Posterior cingulate gyrus (tissue), 11 donors: ENCODE measurements around the gene SLC5A4.

Experiments used
- DNase-seq, 10 donors: peaks; one replicate each; pipeline versions ENCODE4 v3.0.0 to v3.0.0-alpha.2; 2020 to 2021; ENCODE audit warnings: mixed read lengths in 3 of 10
- intact Hi-C: fragments of 100-400 bp; cut with DNase I; formaldehyde crosslinking; loops from one replicate; pipeline ENCODE4 v1.15.1; 2023

The SLC5A4 gene

DNA sequence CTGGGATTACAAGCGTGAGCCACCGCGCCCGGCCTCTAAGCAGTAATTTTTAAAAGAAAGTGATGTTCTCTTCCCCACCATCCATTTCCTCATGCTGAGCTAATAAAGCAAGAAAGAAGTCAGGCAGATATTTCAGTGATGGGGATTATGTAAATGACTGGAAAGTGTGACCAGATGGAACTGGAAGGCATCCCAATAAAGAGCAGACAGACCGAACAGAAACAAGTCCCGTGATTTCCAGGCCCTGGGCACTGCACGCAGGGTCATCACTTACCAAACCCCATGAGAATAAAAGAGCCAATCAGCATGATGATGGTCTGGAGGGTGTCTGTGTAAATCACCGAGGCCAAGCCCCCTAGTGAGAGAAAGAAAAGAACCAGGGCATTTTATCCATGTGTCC is 18.2 kb downstream of the SLC5A4 start:
- no peak for DNase-seq
- intact Hi-C loops: no loop called here

DNA sequence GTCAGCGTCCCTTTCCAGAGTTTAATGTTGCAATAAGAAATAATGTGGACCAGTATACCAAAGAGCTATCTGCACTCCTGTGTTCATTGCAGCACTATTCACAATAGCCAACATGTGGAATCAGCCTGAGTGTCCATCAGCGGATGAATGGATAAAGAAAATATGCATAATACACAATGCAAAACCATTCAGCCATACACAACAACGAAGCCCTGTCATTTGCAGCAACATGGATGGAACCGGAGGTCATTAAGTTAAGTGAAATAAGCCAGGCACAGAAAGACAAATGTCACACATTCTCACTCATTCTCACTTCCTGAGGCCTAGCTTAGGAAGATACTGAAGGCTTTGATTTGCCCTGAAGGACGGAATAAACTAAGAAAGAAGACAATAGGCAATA is 22.1 kb downstream of the SLC5A4 start:
- DNase-seq: no peak
- intact Hi-C loops: no loop called here

DNA sequence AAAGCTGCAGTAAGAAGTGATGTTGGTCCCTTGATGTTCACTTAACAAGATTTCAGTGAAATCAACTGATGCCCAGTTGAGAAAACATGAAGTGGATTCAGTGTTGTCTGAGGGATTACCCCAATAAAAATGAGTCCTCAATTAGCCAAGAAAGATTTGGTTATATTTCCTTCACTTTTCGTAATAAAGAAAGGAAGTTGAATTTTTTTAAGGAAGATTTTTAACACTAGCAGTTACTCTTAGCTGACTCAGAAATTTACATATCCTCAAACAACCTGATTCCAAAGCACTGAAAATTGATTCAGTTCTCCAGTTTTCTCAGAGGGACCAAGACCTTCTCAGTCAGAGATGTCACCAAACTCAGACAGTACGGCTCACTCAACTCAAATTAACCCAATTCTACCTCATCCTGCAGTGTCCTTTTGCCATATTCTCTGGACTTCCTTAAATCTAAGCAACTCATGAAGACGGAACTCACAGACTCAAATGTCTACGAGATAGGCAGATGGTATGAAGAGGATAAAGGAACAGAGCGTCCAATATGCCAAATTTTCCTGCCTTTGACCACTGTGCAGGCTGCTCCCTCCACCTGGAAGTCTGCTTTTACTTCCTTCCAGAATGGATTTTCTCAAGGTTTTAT is 22.8 kb downstream of the SLC5A4 start:
- DNase-seq: no peak
- intact Hi-C loops: no loop called here

DNA sequence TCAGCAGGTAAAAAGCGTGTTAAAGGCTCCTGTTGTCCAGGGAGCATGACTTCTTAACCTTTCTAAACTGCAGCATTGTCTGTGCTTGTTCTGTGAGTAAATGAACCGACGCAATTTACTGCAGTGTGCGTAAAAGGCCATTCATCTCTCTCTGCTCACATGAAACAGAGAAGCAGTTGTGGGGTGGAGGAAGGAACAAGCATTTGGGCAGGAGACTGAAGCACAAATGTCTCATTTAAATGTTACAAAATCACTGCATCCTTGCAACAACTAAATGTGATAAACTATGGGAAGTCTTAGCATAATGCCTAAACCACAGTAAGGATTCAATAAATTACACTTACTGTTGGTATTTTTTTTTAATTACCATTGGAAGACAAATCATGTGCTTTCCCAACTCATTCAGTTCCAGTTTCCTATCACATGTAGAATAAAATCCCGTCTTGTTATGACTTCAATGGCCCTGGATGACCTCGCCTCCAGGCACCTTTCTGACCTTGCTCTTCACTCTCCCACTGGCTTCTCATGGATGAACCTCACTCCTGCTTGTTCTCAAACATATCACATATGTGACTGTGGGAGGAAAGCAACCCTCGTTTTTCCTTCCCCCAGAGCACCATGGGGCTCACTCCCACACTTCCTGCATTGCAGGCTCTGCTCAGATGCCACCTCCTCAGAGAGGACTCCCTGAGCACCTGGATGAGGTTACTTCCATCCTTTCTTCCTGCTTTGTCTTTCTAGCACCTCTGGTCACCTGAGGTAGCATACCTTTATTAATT is 28.6 kb downstream of the SLC5A4 start:
- intact Hi-C loops: no loop called here
- DNase-seq: no peak

DNA sequence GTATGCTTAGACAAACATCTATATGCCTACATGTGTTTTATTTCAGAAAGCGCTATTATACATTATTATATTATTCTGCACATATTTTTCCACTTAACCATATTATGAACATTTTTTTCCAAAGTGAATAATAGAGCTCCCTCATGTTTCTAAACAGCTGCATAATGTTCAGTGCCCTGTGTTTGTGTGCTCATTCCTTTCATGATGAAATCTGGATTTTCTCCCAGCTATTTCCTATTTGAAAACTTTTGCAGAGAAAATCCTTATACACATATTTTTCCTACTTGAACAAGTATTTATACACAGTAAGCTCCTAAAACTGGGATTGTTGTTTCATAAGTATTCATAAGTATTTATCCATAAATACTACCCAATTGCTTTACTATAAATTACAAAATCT is 32.2 kb downstream of the SLC5A4 start:
- intact Hi-C loops: no loop called here
- no peak for DNase-seq

DNA sequence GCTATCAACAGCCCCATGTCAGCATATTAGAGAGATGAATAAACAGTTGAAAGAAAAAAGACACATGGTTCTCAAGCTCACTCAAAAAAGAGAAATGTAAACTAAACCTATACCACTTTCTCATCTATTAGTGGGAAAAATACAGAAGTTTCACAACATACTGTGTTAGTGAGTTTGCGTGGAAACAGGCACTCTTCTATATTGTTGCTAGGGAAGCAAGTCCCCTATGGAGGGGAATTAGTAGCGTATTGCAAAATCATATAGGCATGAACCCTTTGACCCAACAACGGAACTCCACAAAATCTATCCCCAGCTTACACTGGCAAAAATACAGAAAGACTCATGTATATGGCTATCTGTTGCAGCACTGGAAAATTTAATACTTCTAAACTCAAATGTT is 36.1 kb downstream of the SLC5A4 start:
- intact Hi-C loops: no loop called here
- DNase-seq: no peak

DNA sequence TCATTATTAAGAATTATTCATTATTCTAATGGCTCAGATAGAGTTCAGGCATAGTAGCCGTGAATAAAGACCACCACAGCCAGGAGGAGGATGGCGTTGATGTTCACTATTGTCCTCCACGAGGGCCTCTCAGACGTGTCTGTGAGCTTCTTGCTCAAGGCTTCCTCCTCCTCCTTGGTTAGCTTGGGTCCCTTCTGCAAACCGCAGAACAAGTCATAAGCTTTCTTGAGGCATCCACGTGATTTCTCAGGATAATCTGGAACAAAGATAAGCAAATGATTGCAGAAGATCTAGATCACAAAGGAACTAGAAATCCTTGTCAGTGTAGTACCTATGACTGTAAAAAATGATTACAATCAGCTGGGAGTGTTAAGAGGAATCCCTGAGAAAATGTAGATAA is 36.7 kb downstream of the SLC5A4 start:
- DNase-seq: no peak
- intact Hi-C loops: no loop called here

DNA sequence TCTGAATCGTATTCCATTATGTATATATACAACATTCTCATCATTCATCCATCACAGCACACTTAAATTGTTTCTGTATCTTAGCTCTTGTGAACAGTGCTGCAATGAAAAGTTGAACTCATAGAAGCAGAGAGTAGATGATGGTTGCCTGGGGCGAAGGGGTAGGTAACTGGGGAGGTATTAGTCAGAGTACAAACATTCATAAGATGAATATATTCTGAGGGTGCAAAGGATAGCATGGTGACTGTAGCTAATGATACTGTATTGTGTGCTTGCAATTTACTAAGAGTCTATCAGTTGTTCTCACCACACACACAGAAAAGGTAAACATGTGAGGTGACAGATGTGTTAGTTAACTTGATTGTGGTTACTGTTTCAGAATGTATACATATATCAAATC is 37.7 kb downstream of the SLC5A4 start:
- intact Hi-C loops: no loop called here
- no peak for DNase-seq

DNA sequence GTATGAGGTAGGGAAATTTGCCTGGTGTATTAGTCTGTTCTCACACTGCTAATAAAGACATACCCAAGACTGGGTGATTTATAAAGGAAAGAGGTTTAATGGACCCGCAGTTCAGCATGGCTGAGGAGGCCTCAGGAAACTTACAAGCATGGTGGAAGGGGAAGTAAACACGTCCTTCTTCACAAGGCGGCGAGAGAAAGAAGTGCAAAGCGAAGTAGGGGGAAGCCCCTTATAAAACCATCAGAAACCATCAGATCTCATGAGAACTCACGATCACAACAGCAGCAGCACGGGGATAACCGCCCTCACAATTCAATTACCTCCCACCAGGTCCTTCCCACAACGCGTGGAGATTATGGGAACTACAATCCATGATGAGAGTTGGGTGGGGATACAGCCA is 38.2 kb downstream of the SLC5A4 start:
- intact Hi-C loops: no loop called here
- no peak for DNase-seq

DNA sequence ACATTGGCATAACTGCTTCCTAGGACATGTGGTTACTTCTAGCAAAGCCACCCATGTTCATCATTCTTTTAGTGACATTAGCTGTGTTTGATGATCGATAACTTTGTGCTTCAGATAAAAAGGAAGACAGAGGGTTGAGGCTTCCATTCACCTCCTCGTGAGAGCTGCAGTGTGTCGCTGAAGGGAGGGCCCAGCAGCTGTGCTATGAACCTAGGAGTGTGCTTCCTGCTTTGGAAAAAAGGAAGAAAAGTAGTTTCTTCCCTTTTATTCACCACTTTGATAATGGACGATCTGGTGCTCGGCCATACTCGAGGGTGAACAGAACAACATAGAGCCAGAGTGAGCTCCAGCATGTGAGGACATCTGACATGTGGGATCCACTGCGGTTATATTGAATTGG is 44.1 kb downstream of the SLC5A4 start:
- DNase-seq: no peak
- intact Hi-C loops: no loop called here

DNA sequence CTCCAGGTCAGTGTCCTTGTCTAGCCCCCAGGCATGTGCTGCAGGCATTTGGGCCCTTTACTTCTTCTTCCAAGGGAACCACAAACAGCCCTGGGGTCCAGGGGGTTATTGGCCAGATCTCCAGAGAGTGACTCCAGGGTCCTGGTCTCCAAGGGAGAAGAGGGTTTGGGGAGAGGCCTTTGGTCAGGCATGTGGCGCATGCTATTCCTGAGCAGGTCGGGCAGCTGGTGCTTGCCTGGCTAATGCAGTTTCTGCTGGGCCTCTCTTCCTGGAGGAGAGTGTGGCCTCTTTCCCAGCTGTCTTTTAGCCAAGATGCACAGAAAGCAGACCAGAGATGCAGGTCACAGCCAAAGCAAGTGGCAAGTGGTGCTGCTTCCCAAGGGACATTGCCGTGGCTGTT is 46.5 kb downstream of the SLC5A4 start:
- DNase-seq: no peak
- intact Hi-C loops: loop anchor here (10.0 kb wide), 1 partner anchor 56 kb away; no protein-coding TSS in a partner anchor

DNA sequence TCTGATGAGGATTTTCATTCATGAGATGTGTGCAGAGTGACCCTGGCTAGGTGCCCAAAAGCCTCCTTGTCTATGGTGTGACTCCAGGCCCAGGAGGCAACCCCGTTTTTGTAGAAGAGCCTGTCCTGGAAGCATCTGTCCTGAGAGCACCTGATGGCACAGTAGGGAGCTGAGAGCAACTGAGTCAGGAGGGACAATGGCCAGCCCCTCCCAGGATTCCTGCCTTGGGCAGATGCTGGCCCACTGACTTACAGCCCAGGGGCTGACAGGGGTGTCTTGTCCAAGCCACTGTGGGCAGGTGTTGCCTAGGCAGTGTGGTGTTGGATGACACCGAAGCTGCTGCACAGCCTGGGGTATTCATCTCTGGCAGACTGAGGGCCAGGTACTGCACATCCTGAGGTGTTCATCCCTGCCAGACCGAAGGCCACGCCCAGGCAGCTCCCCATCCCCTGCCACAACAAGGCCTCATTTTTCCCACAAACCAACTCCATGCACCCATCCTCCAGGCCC is 47.1 kb downstream of the SLC5A4 start:
- intact Hi-C loops: loop anchor here (10.0 kb wide), 1 partner anchor 57 kb away; no protein-coding TSS in a partner anchor
- no peak for DNase-seq

DNA sequence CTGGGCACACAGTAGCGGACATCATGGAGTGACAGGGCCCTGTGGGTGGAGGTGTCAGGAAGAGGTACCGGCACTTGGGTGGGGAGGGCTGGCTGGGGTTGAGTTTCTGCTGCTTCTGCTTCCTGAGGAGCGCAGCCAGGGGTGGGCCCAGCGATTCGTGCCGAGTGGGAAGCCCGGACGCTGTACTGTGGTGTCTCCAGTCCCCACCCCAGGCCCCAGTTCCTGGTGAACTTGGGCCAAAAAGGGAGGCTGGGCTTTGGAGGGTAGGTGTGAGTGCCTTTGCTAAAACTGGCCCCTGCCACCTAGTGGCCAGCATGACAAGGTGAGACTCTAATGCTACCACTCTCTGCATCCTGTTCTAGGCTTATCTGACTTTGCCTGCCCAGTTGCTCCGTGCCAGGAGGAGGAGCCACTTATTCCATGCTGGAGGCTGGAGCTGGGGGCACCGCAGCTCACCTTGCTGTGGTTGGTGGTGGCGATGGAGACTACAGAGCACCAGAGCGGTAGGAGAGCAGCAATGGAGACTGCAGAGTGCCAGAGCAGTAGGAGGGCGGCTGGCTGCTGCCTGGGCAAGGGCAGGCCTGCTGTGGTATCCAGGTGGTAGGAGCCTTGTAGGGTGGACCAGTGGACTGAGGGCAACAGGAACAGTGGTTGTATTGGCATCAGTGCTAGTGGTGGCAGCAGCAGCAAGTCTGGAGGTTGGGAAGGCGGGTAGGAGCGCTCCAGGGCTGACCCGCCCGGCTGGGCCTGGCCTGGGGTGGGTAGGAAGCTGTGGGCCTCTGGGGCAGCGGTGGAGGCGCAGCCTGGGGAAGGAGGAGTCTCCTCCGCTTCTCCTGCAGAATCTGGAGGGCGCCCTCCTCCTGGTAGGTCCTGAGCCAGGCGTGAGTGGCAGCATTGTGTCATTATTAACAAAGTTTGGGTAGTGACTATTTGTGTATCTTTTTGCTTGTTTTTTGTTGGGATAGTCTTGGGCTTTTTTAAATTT is 48.1 kb downstream of the SLC5A4 start:
- DNase-seq: peak in 3 of 10 donors; percentile 17 to 87 (median 79)

DNA sequence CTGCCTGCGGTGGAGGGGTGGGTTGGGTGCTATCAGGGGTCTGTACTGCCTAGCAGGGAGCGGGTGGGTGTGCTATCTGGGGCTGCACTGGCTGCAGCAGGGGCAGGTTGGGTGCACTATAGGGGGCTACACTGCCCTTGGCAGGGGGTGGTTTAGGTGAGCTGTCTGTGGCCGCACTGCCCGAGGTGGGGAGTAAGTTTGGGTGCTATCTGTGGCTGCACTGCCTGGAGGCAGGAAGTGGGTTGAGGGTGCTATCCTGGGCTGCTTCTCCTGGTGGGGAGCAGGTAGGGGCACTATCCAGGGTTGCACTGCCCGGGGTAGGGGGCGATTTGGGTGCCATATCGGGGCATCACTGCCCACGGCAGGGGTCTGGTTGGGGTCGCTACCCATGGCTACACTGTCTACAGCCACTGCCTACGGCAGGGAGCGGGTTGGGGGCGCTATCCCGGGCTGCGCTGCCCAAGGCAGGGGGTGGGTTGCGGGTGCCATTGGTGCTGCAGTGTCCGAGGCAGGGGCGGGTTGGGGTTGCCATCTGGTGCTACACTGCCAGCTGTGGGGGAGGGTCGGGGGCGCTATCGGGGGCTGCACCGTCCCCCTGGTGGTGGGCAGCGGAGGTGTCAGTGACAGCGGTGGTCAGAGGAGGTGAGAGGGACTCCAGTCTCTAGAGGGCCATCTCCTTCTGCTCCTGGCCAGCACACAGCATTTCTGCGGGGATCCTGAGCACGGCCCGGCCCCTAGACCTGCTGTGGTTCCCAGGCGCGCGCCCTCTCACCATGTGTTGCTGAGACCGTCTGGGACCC is 49.0 kb downstream of the SLC5A4 start:
- intact Hi-C loops: loop anchor here (10.0 kb wide), 1 partner anchor 59 kb away; no protein-coding TSS in a partner anchor

More for the DNA sequence above, 48.1 kb downstream of the SLC5A4 start:
- intact Hi-C loops: loop anchor here (10.0 kb wide), 1 partner anchor 58 kb away; no protein-coding TSS in a partner anchor

DNA sequence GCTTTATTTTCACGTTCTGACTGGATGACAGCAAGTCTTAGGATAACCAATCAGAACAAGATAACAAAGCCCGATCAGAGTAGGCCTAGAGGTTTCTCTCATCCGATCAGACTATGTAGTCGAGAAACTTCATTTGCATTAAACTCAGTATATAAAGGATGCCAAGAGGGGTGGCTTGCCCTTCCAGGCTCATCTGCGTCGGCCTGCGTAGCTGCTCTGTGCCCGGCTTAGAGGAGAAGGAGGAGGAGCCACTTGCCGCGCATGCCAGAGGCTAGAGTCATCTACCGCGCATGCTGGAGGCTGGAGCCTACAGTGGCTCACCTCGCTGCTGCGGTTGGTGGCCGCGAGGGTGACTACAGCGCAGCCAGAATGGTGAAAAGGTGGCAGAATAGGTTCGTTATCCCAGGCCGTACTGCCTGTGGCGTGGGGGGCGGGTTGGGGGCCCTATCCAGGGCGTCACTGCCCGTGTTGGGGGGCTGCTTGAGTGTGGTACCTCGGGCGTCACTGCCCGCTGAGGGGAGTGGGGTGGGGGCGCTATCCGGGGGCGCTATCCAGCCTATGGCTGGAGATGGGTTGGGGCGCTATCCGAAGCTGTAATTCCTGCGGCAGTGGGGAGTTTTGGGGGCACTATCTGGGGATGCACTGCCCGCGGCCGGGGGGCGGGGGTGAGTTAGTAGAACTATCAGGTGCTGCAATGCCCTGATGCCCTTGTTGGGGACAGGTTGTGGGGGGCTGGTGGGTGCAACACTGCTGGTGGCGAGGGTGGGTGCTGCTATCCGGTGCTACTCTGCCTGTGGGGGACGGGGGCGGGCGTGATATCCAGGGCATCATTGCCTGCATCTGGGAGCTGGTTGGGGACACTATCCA is 50.1 kb downstream of the SLC5A4 start, which contains the start of gene RFPL2:
Gene RFPL2, minus strand, starts transcription at position 218 of the 867 bp plus-strand sequence. CDS start 2,622 bp downstream, outside the sequence.
- intact Hi-C loops: loop anchor here (10.0 kb wide), 1 partner anchor 60 kb away; no protein-coding TSS in a partner anchor
- peak in 9 of 10 donors; percentile 37 to 96 (median 64) for DNase-seq

More for the DNA sequence above, 49.0 kb downstream of the SLC5A4 start:
- peak in 2 of 10 donors; percentile 67 for DNase-seq

DNA sequence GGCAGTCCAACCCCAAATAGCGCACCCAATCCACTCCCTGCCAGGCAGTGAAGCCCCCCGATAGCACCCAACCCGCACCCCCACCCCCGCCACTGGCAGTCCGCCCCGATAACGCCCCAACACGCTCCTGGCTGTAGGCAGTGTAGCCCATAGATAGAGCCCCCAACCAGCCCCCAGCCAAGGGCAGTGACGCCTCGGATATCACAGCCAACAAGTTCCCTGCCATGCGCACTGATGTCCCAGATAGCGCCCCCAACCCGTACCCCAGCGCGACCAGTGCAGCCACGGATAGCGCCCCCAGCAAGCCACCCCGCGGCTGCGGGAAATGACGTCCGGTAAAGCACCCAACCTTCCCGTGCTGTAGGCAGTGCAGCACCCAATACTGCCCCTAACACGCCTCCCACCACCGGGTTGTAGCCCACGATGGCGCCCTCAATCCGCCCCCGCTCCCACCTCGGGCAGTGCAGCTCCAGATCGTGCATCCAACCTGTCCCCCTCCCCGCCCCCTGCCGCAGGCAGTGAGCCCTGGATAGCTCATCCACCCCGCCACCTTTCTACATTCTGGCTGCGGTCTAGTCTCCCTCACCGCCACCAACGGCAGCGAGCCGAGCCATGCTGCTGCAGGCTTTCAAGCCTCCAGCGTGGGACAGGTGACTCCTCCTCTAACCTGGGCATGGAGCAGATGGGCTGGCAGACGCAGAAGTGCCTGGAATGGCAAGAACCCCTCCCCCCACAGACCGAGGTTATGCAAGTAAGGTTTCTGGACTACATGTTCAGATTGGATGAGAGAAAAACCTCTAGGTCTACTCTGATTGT is 50.9 kb downstream of the SLC5A4 start:
- peak in 6 of 10 donors; percentile 23 to 89 (median 68) for DNase-seq
- intact Hi-C loops: loop anchor here (10.0 kb wide), 1 partner anchor 61 kb away; no protein-coding TSS in a partner anchor
